Measurements from ENCODE around the gene AFF1.

The AFF1 gene

DNA sequence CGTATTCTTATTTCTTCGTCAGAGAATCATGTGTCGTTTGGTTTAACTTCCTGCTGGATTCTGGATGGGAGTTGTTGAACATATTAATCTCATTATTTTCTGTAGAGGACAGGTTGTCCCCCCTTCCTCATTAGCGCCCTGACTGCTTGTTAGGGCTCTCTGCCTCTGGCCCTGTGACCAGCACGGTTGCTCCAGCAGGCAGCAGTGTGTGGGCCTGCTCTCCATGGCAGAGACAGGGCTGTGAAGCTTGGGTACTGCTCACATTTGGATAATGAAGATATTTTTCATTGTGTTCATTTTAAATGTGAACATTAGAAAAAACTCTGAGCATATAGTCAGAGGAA lies 182.9 kb downstream of the AFF1 start:
- no peaks in the 10 kb centered on the region for H3K4me1 ChIP-seq (ENCODE audit: low read length)
- H3K4me2 ChIP-seq (ENCODE audit: low read depth, low read length): no peak overlapping the region
- TF ChIP-seq EZH2 (optimal IDR thresholded peaks at IDR 0.05; ENCODE audit: low read depth, low read length) (no peak), EZH2phosphoT487 (IDR thresholded peaks at IDR 0.05; ENCODE audit: low read length) (no peak)
- TF ChIP-seq, protein P1, sequence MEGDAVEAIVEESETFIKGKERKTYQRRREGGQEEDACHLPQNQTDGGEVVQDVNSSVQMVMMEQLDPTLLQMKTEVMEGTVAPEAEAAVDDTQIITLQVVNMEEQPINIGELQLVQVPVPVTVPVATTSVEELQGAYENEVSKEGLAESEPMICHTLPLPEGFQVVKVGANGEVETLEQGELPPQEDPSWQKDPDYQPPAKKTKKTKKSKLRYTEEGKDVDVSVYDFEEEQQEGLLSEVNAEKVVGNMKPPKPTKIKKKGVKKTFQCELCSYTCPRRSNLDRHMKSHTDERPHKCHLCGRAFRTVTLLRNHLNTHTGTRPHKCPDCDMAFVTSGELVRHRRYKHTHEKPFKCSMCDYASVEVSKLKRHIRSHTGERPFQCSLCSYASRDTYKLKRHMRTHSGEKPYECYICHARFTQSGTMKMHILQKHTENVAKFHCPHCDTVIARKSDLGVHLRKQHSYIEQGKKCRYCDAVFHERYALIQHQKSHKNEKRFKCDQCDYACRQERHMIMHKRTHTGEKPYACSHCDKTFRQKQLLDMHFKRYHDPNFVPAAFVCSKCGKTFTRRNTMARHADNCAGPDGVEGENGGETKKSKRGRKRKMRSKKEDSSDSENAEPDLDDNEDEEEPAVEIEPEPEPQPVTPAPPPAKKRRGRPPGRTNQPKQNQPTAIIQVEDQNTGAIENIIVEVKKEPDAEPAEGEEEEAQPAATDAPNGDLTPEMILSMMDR (IDR thresholded peaks at IDR 0.05; ENCODE audit: low read length): no peak
- no peaks in the 10 kb centered on the region for H4K20me1 ChIP-seq (ENCODE audit: insufficient read depth, low read length)
- no peak overlapping the region for H3K9ac ChIP-seq (ENCODE audit: low read length)
- H3K36me3 ChIP-seq (replicated peaks; ENCODE audit: insufficient read depth, low read length): peaks cover 20% of the 10 kb centered on the region
- no peaks in the 10 kb centered on the region for H3K9me2 ChIP-seq (replicated peaks; ENCODE audit: insufficient read depth, low read length)
- DNase-seq: no peak
- H3K79me2 ChIP-seq (ENCODE audit: low read length): peaks cover 66% of the 10 kb centered on the region
- H3K27ac ChIP-seq (ENCODE audit: low read length): no peak overlapping the region
- no peak overlapping the region for H2AFZ ChIP-seq (ENCODE audit: low read length)
- no peaks in the 10 kb centered on the region for H3F3A ChIP-seq (ENCODE audit: insufficient read depth, low read length)
- H3K9me3 ChIP-seq (replicated peaks; ENCODE audit: insufficient read depth, low read length): no peaks in the 10 kb centered on the region
- H3K4me3 ChIP-seq (ENCODE audit: low read length): no peak overlapping the region
- no peaks in the 10 kb centered on the region for H3K27me3 ChIP-seq (replicated peaks; ENCODE audit: insufficient read depth, low read length)

DNA sequence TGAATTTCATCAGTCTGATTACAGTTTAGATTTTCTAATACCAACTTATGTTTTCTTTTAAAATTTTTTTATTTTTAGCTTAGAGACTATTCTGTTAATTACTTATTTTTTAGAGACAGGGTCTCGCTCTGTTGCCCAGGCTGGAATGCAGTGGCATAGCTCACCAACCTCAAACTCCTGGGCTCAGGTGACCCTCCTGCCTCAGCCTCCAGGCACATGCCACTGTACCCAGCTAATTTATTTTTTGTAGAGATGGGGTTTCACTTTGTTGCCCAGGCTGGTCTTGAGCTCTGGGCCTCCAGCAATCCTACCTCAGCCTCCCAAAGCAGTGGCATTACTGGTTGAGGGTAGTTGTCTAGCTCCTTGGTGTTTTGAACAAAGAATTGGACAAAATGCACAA lies 183.6 kb downstream of the AFF1 start:
- no peak overlapping the region for H3K4me2 ChIP-seq (ENCODE audit: low read depth, low read length)
- no peaks in the 10 kb centered on the region for H3K27me3 ChIP-seq (replicated peaks; ENCODE audit: insufficient read depth, low read length)
- H3K9me2 ChIP-seq (replicated peaks; ENCODE audit: insufficient read depth, low read length): no peaks in the 10 kb centered on the region
- H4K20me1 ChIP-seq (ENCODE audit: insufficient read depth, low read length): no peaks in the 10 kb centered on the region
- TF ChIP-seq EZH2phosphoT487 (IDR thresholded peaks at IDR 0.05; ENCODE audit: low read length) (no peak), EZH2 (optimal IDR thresholded peaks at IDR 0.05; ENCODE audit: low read depth, low read length) (no peak)
- TF ChIP-seq, protein P1 (IDR thresholded peaks at IDR 0.05; ENCODE audit: low read length): no peak
- no peak overlapping the region for H3K9ac ChIP-seq (ENCODE audit: low read length)
- no peak overlapping the region for H3K4me3 ChIP-seq (ENCODE audit: low read length)
- no peak for DNase-seq
- H2AFZ ChIP-seq (ENCODE audit: low read length): no peak overlapping the region
- no peaks in the 10 kb centered on the region for H3F3A ChIP-seq (ENCODE audit: insufficient read depth, low read length)
- no peaks in the 10 kb centered on the region for H3K4me1 ChIP-seq (ENCODE audit: low read length)
- no peaks in the 10 kb centered on the region for H3K9me3 ChIP-seq (replicated peaks; ENCODE audit: insufficient read depth, low read length)
- peaks cover 14% of the 10 kb centered on the region for H3K36me3 ChIP-seq (replicated peaks; ENCODE audit: insufficient read depth, low read length)
- H3K79me2 ChIP-seq (ENCODE audit: low read length): peaks cover 66% of the 10 kb centered on the region
- no peak overlapping the region for H3K27ac ChIP-seq (ENCODE audit: low read length)

DNA sequence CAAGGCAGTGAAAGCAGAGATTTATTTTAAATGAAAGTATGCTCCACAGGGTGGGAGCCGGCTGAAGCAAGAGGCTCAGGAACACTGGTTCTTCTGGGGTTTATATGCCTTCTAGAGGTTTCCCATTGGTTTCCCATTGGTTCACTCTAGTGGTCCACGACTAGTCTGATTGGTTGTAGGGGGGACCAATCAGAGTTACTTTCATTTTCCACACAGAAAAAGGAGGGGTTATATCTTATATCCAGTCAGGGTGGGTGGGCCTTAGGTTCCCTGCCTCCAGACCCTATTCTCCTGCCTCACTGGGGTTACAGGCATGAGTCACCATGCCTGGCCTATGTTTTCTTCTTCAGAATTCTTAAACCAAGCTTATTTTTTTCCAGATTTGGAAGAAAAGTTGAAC lies 184.0 kb downstream of the AFF1 start:
- peaks cover 70% of the 10 kb centered on the region for H3K79me2 ChIP-seq (ENCODE audit: low read length)
- no peak overlapping the region for H3K4me3 ChIP-seq (ENCODE audit: low read length)
- no peak for DNase-seq
- H2AFZ ChIP-seq (ENCODE audit: low read length): no peak overlapping the region
- H4K20me1 ChIP-seq (ENCODE audit: insufficient read depth, low read length): no peaks in the 10 kb centered on the region
- no peaks in the 10 kb centered on the region for H3K27me3 ChIP-seq (replicated peaks; ENCODE audit: insufficient read depth, low read length)
- no peaks in the 10 kb centered on the region for H3F3A ChIP-seq (ENCODE audit: insufficient read depth, low read length)
- H3K36me3 ChIP-seq (replicated peaks; ENCODE audit: insufficient read depth, low read length): peaks cover 11% of the 10 kb centered on the region
- TF ChIP-seq, protein P1 (IDR thresholded peaks at IDR 0.05; ENCODE audit: low read length): no peak
- no peak for TF ChIP-seq EZH2 (optimal IDR thresholded peaks at IDR 0.05; ENCODE audit: low read depth, low read length)
- no peak overlapping the region for H3K4me2 ChIP-seq (ENCODE audit: low read depth, low read length)
- H3K27ac ChIP-seq (ENCODE audit: low read length): no peak overlapping the region
- no peaks in the 10 kb centered on the region for H3K9me2 ChIP-seq (replicated peaks; ENCODE audit: insufficient read depth, low read length)
- no peak overlapping the region for H3K9ac ChIP-seq (ENCODE audit: low read length)
- H3K9me3 ChIP-seq (replicated peaks; ENCODE audit: insufficient read depth, low read length): no peaks in the 10 kb centered on the region
- H3K4me1 ChIP-seq (ENCODE audit: low read length): no peaks in the 10 kb centered on the region
